LNCAP (cell line): ENCODE results near the gene IFT122.

Source experiments
- TF ChIP-seq, protein P1 (sequence below): fragments of 450-650 bp; IDR thresholded peaks from 2 replicates; pipeline ENCODE4 v1.5.1; 2017; ENCODE audit warnings: mild to moderate bottlenecking

Gene IFT122

DNA sequence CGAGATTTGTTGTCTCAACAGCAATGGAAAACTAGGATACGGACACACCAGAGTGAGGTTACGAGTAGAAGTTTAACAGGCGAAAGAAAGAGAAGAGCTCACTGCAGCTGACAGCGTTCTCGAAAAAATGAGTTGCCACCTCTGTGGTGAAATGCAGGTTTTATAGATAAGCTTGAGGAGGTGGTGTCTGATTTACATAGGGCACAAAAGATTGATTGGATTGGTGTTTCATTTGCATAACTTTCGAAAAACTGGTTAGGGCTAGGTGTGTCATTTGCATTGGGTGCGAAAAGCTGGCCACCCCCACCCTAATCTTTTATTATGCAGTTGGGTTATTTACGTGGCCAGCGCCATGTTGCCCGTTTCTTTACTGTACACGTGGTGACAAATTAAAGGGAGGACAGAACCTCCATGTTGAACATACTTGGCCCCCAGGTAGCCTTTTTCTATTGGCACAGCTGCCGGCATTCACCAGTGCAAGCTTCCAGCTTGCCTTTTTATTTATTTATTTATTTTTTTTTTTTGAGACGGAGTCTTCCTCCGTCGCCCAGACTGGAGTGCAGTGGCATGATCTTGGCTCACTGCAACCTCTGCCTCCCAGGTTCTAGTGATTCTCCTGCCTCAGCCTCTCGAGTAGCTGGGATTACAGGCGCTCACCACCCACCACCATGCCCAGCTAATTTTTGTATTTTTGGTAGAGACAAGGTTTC is 8.3 kb downstream of the IFT122 start:
- TF ChIP-seq, protein P1, sequence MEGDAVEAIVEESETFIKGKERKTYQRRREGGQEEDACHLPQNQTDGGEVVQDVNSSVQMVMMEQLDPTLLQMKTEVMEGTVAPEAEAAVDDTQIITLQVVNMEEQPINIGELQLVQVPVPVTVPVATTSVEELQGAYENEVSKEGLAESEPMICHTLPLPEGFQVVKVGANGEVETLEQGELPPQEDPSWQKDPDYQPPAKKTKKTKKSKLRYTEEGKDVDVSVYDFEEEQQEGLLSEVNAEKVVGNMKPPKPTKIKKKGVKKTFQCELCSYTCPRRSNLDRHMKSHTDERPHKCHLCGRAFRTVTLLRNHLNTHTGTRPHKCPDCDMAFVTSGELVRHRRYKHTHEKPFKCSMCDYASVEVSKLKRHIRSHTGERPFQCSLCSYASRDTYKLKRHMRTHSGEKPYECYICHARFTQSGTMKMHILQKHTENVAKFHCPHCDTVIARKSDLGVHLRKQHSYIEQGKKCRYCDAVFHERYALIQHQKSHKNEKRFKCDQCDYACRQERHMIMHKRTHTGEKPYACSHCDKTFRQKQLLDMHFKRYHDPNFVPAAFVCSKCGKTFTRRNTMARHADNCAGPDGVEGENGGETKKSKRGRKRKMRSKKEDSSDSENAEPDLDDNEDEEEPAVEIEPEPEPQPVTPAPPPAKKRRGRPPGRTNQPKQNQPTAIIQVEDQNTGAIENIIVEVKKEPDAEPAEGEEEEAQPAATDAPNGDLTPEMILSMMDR = no peak

DNA sequence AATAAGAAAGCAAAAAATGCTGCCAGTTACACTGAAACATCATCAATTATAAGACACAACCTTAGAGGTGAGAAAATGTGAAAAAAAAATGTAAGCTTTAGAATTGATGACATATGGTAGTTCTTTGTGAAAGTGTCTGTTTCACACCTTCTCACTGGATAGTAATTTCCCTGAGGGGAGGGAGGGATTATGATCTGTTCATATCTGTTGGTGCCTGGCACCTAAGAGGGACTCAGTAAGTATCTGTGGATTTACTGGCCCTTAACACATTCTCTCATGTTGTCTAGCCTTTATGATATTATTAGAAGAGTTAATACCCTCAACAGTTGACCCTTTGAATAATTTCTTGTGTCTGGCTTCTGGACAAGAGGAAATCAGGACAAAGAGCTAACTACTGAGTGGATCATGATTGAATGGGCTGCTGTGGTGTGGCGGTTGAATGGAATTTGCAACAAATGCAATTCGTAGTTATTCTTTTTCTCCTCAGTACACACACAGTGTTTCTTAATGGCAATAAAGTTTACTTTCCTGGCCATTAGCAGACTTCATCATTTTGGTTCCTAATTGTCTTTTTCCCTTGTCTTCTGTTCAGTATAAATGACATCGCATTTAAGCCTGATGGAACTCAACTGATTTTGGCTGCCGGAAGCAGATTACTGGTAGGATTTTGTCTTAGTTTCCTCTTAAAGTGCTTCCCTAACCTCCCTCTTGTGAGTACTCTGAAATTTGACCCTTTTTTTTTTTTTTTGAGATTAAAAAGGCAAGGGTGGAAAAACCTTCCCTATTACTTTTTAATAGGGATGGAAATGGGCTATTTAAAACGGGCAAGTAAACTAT is 9.5 kb downstream of the IFT122 start:
- TF ChIP-seq, protein P1 = no peak

DNA sequence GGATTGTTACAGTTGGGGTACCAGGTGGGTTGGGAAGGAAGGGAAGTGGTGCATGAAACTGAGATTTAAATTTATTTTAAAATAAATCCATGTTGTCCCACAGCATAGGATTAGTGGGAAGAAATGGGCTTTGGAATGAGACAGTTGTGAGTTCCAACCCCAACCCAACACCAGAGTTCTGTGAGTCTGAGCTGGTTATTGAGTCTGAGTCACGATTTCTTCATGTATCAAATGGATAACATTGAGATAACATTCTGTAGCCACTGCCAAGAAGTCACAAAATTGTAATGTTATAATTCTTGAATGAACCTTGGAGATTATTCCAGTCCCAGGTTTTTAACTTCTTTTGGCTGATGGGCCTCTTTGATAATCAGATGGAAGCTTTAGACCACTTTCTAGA is 13.7 kb downstream of the IFT122 start:
- TF ChIP-seq, protein P1 = no peak

DNA sequence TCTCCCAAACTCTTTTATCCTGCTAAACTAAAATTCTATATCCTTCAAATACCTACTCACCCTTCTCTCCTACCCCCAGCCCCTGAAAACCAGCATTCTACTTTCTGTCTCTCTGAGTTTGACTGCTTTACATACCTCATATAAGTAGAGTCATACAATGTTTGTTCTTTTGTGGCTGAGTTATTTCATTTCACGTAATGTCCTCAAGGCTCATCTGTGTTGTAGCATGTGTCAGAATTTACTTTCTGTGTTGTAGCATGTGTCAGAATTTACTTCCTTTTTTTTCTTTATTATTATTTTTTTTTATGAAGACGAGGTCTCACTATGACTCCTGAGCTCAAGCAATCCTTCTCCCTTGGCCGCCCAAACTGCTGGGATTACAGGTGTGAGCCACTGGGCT is 20.1 kb downstream of the IFT122 start:
- TF ChIP-seq, protein P1 = no peak

DNA sequence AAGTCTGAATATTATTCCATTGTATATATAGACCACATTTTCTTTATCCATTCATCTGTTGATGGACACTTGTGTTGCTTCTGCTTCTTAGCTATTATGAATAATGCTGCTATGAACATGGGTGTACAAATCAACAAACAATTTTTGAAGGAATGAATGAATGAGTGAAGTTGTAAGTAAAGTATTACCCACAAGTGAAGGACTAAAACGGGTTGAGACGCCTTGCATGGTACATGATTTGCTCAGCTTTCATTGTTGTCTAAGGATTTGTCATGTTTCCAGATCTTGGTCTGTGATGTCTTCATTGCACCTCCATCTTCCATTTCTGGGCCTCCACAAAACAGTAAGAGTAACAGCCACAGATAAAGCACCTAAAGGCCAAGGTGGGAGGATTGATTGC is 20.5 kb downstream of the IFT122 start:
- TF ChIP-seq, protein P1 = no peak

DNA sequence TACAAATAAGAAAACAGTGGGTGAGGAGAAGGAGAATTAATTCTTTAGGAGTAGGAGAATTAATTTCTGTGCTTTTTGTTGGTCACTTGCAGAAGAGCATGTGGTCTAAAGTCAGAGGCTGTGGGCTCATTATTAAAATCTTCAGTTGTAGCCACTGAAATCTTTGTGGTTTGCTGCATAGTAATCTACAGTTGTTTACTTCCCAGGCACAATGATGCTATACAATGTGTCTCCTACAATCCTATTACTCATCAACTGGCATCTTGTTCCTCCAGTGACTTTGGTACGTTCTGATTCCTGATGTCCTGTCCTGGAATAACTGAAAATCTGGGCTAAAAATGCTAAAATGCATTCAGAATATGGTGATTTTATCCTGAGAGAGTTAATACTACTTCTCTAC is 21.0 kb downstream of the IFT122 start:
- TF ChIP-seq, protein P1 = no peak

DNA sequence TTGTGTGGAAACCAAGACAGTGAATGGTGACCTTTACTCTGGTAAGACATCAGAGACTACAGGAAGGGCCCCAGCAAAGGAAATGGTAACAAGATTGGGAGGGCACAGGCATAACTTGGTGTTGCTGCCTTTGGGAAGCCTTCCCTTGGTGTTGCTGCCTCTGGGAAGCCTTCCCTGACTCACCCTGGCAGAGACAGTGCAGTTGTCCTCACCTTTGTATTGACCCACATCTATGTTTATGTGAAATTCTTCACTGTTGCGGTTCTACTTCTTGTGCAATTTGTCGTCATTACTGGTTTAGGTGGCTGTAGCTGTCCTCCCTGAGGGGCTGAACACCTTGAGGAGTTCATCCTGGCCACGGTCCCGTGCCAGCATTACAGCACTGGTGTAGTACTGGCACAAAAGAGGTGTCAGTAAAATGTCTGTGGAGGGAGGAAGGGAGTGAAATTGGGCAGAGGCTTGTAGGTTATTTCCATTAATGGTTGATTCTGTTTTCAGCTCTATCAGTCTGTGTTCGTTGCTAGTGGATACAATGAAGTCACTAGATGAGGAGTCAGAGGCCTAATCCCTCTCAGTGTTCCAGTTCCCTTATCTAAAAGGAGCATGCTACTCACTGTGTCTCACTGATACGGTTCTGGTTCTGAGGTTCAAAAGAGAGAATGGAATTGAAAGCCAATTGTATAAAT is 21.6 kb downstream of the IFT122 start:
- TF ChIP-seq, protein P1 = no peak
